Liver (tissue), 9 donors: ENCODE measurements around the gene USH1G. TPM values are rescaled to one million over a fixed set of nuclear protein-coding genes. Genes with fewer than 3 reads are reported as not detected.

Experiments
- DNase-seq: peaks from one replicate; pipeline ENCODE4 v3.0.0-alpha.2; 2017; ENCODE audit warnings: low spot score
- H3K27ac ChIP-seq, 2 donors: one replicate each; pipeline ENCODE4 v1.7.0; 2013; ENCODE audit warnings: inconsistent platforms in 2 of 2, low read length in 2 of 2, control low read depth in 1 of 2, low read depth in 1 of 2, mild to moderate bottlenecking in 1 of 2
- H3K27me3 ChIP-seq, 4 donors: one replicate each; pipeline versions ENCODE4 v1.6.1 to v1.7.0; 2013; ENCODE audit warnings: low read length in 3 of 4, inconsistent platforms in 1 of 4, mild to moderate bottlenecking in 1 of 4, moderate library complexity in 1 of 4; ENCODE audit not compliant: control insufficient read depth in 4 of 4, insufficient read depth in 4 of 4
- H3K36me3 ChIP-seq, 4 donors: one replicate each; pipeline versions ENCODE4 v1.6.1 to v1.7.0; 2013; ENCODE audit warnings: low read length in 3 of 4, mild to moderate bottlenecking in 3 of 4, low read depth in 1 of 4, moderate library complexity in 1 of 4; ENCODE audit not compliant: control insufficient read depth in 4 of 4, insufficient read depth in 3 of 4
- H3K4me1 ChIP-seq, 4 donors: one replicate each; pipeline versions ENCODE4 v1.6.1 to v1.7.0; 2013; ENCODE audit warnings: low read length in 3 of 4, mild to moderate bottlenecking in 3 of 4, moderate library complexity in 1 of 4; ENCODE audit not compliant: control insufficient read depth in 4 of 4, insufficient read depth in 4 of 4
- H3K4me3 ChIP-seq, 3 donors: one replicate each; pipeline versions ENCODE4 v1.6.1 to v1.7.0; 2013; ENCODE audit warnings: low read length in 3 of 3, control low read depth in 1 of 3, low read depth in 1 of 3, mild to moderate bottlenecking in 1 of 3
- H3K9ac ChIP-seq, 2 donors: one replicate each; pipeline ENCODE4 v1.7.0; 2013; ENCODE audit warnings: low read length in 2 of 2, mild to moderate bottlenecking in 2 of 2, moderate library complexity in 2 of 2, control low read depth in 1 of 2, low read depth in 1 of 2
- H3K9me3 ChIP-seq, 4 donors: one replicate each; pipeline versions ENCODE4 v1.6.1 to v1.7.0; 2013; ENCODE audit warnings: low read length in 3 of 4; ENCODE audit not compliant: control insufficient read depth in 4 of 4
- EGR1 ChIP-seq, 2 donors: IDR thresholded peaks; 2 replicates each; pipeline ENCODE4 v1.6.1; 2016 to 2018; ENCODE audit warnings: antibody characterized with exemption in 2 of 2, low read depth in 2 of 2
- FOXA1 ChIP-seq: IDR thresholded peaks from 2 replicates; pipeline ENCODE4 v1.6.1; 2016; ENCODE audit warnings: antibody characterized with exemption
- FOXA2 ChIP-seq: IDR thresholded peaks from 2 replicates; pipeline ENCODE4 v1.6.1; 2016; ENCODE audit warnings: antibody characterized with exemption
- GABPA ChIP-seq, 2 donors: IDR thresholded peaks in 1 of 2; conservative IDR thresholded peaks in 1 of 2; 2 replicates each; pipeline ENCODE4 v1.6.1; 2016; ENCODE audit warnings: antibody characterized with exemption in 2 of 2, mild to moderate bottlenecking in 1 of 2, moderate library complexity in 1 of 2
- HNF4A ChIP-seq, 2 donors: conservative IDR thresholded peaks; 2 replicates each; pipeline ENCODE4 v1.6.1; 2016; ENCODE audit warnings: antibody characterized with exemption in 2 of 2, mild to moderate bottlenecking in 2 of 2
- HNF4G ChIP-seq: IDR thresholded peaks from 2 replicates; pipeline ENCODE4 v1.6.1; 2016; ENCODE audit warnings: antibody characterized with exemption
- JUND ChIP-seq, 2 donors: IDR thresholded peaks; 2 replicates each; pipeline ENCODE4 v1.6.1; 2016; ENCODE audit warnings: antibody characterized with exemption in 2 of 2
- NR2F2 ChIP-seq: IDR thresholded peaks from 2 replicates; pipeline ENCODE4 v1.6.1; 2016; ENCODE audit warnings: antibody characterized with exemption
- RAD21 ChIP-seq, 2 donors: IDR thresholded peaks; 2 replicates each; pipeline ENCODE4 v1.6.1; 2016; ENCODE audit warnings: antibody characterized with exemption in 2 of 2, mild to moderate bottlenecking in 2 of 2
- RXRA ChIP-seq, 2 donors: IDR thresholded peaks; 2 replicates each; pipeline ENCODE4 v1.6.1; 2017 to 2018; ENCODE audit warnings: antibody characterized with exemption in 2 of 2, mild to moderate bottlenecking in 1 of 2
- SP1 ChIP-seq: IDR thresholded peaks from 2 replicates; pipeline ENCODE4 v1.6.1; 2018; ENCODE audit warnings: antibody characterized with exemption, mild to moderate bottlenecking
- TAF1 ChIP-seq: conservative IDR thresholded peaks from 2 replicates; pipeline ENCODE4 v1.6.1; 2016; ENCODE audit warnings: antibody characterized with exemption, mild to moderate bottlenecking
- YY1 ChIP-seq: IDR thresholded peaks from 2 replicates; pipeline ENCODE4 v1.6.1; 2016; ENCODE audit warnings: antibody characterized with exemption, mild to moderate bottlenecking
- WGBS: extraction: QIAGEN DNeasy Blood & Tissue Kit; methylation state at CpG from one replicate; pipeline ENCODE4 v1.1.7; 2013; 5-methylcytosine and 5-hydroxymethylcytosine counted together
- polyA plus RNA-seq, 2 donors: library from polyadenylated mRNA; stranded (reverse) in 1 of 2; unstranded in 1 of 2; fragments of 200-250 nt in 1 of 2; fragments of >200 nt in 1 of 2; fragmentation: Nextera tagmentation in 1 of 2; extraction: Ambion mirVana in 1 of 2; gene quantifications; one replicate each; pipeline versions ENCODE4 v1.2.1 to v1.2.3, GENCODE V29; 2013 to 2015
- total RNA-seq, 2 donors: library from RNA; depleted of rRNA; stranded (reverse); fragments of >200 nt; gene quantifications; one replicate each; pipeline ENCODE4 v1.2.3, GENCODE V29; 2014
- TF ChIP-seq, protein P1 (sequence below): IDR thresholded peaks from 2 replicates; pipeline ENCODE4 v1.6.1; 2016; ENCODE audit warnings: antibody characterized with exemption
- TF ChIP-seq, protein P2 (sequence below): IDR thresholded peaks from 2 replicates; pipeline ENCODE4 v1.6.1; 2016; ENCODE audit warnings: antibody characterized with exemption
- TF ChIP-seq, protein P3 (sequence below): IDR thresholded peaks from 2 replicates; pipeline ENCODE4 v1.6.1; 2016; ENCODE audit warnings: antibody characterized with exemption
- TF ChIP-seq, protein P4 (sequence below): IDR thresholded peaks from 2 replicates; pipeline ENCODE4 v1.6.1; 2016; ENCODE audit warnings: antibody characterized with exemption, mild to moderate bottlenecking
- TF ChIP-seq, protein P5 (sequence below): fragments of 150-350 bp; IDR thresholded peaks from 2 replicates; pipeline ENCODE4 v1.5.1; 2017; ENCODE audit warnings: improper control_type of control experiment, low read depth, low read length; ENCODE audit not compliant: missing input control
- donor health status: healthy.
- donor health status: healthy.
- donor health status: healthy.
- donor health status: healthy.
- donor health status: healthy.

The USH1G gene
- total and polyA plus RNA-seq, 4 donors: under 0.01 TPM; not detected in 3

DNA sequence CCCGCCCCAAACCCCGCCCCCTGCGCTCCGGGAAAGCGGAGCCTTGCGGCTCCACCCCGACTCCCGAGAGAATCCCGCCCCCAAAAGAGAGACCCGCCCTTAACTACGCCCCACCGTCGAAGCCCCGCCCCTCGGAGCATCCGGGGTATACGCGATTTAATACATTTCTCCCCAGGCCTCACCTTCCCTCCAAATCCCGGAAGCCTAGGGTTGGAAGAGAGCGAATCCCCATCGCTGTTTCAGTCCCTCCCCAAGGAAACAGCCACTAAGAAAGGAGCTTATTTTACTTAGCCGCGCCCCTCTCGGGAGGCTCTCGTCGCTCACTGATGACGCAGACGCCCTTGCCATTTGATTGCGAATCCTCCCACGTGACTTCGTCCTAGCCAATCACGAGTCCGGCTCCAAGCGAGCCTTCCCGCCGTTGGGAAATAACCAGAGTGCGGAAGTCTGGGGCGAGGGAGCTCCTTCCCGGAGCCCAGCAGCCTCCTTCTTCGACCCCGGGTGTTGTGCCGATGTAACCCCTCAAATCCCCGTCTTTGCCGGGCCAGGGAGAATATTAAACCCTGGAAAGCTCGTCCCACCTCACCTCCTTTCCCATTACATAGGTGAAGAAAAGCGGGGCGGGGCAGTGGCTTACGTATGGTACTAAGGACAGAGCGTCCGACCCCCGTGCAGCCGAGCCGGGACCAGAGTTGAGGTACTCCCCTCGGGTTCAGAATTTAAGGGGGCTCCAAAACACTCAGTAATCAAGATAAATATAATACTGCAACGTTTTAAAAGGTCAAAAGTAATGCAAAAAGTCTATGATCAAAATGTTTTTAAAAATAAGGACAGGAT, 49.8 kb downstream of the USH1G start:
- Histone ChIP-seq H3K36me3 (no peaks in the 10 kb centered on the region), H3K27ac (peak overlapping the region; percentile 79 to 83), H3K9me3 (no peaks in the 10 kb centered on the region), H3K4me1 (peaks cover 9 to 20% (median 14%) of the 10 kb centered on the region in 4 donors), H3K27me3 (no peaks in the 10 kb centered on the region), H3K9ac (peak overlapping the region; percentile 73 to 85), H3K4me3 (peak overlapping the region; percentile 69 to 86 (median 84))
- under 1% methylated on average over 55 of the region's 55 CpGs for WGBS
- peak; percentile 100 for TF ChIP-seq SP1
- TF ChIP-seq RAD21 (IDR thresholded peaks at IDR 0.05): no peak
- TF ChIP-seq TAF1: no peak
- peak; percentile 56 for TF ChIP-seq FOXA2
- peak in 1 of 2 donors; percentile 36 for TF ChIP-seq JUND (IDR thresholded peaks at IDR 0.05)
- TF ChIP-seq, protein P1, sequence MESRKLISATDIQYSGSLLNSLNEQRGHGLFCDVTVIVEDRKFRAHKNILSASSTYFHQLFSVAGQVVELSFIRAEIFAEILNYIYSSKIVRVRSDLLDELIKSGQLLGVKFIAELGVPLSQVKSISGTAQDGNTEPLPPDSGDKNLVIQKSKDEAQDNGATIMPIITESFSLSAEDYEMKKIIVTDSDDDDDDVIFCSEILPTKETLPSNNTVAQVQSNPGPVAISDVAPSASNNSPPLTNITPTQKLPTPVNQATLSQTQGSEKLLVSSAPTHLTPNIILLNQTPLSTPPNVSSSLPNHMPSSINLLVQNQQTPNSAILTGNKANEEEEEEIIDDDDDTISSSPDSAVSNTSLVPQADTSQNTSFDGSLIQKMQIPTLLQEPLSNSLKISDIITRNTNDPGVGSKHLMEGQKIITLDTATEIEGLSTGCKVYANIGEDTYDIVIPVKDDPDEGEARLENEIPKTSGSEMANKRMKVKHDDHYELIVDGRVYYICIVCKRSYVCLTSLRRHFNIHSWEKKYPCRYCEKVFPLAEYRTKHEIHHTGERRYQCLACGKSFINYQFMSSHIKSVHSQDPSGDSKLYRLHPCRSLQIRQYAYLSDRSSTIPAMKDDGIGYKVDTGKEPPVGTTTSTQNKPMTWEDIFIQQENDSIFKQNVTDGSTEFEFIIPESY: peak; percentile 97
- TF ChIP-seq, protein P2, sequence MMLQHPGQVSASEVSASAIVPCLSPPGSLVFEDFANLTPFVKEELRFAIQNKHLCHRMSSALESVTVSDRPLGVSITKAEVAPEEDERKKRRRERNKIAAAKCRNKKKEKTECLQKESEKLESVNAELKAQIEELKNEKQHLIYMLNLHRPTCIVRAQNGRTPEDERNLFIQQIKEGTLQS: peak; percentile 88
- TF ChIP-seq EGR1 (IDR thresholded peaks at IDR 0.05; ENCODE audit: low read depth in 2 of 2): peak in 1 of 2 donors; percentile 52
- peak in 1 of 2 donors; percentile 81 for TF ChIP-seq GABPA (IDR thresholded peaks at IDR 0.05 in 1 of 2, conservative IDR thresholded peaks at IDR 0.05 in 1 of 2)
- TF ChIP-seq, protein P3, sequence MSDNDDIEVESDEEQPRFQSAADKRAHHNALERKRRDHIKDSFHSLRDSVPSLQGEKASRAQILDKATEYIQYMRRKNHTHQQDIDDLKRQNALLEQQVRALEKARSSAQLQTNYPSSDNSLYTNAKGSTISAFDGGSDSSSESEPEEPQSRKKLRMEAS: no peak
- TF ChIP-seq RXRA (IDR thresholded peaks at IDR 0.05): peak; percentile 59 to 73
- TF ChIP-seq HNF4A (conservative IDR thresholded peaks at IDR 0.05): peak; percentile 35 to 42
- TF ChIP-seq, protein P4, sequence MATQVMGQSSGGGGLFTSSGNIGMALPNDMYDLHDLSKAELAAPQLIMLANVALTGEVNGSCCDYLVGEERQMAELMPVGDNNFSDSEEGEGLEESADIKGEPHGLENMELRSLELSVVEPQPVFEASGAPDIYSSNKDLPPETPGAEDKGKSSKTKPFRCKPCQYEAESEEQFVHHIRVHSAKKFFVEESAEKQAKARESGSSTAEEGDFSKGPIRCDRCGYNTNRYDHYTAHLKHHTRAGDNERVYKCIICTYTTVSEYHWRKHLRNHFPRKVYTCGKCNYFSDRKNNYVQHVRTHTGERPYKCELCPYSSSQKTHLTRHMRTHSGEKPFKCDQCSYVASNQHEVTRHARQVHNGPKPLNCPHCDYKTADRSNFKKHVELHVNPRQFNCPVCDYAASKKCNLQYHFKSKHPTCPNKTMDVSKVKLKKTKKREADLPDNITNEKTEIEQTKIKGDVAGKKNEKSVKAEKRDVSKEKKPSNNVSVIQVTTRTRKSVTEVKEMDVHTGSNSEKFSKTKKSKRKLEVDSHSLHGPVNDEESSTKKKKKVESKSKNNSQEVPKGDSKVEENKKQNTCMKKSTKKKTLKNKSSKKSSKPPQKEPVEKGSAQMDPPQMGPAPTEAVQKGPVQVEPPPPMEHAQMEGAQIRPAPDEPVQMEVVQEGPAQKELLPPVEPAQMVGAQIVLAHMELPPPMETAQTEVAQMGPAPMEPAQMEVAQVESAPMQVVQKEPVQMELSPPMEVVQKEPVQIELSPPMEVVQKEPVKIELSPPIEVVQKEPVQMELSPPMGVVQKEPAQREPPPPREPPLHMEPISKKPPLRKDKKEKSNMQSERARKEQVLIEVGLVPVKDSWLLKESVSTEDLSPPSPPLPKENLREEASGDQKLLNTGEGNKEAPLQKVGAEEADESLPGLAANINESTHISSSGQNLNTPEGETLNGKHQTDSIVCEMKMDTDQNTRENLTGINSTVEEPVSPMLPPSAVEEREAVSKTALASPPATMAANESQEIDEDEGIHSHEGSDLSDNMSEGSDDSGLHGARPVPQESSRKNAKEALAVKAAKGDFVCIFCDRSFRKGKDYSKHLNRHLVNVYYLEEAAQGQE: peak; percentile 5
- TF ChIP-seq FOXA1: peak; percentile 7
- TF ChIP-seq NR2F2: peak; percentile 65
- TF ChIP-seq HNF4G: peak; percentile 25
- TF ChIP-seq YY1: peak; percentile 85
- TF ChIP-seq, protein P5, sequence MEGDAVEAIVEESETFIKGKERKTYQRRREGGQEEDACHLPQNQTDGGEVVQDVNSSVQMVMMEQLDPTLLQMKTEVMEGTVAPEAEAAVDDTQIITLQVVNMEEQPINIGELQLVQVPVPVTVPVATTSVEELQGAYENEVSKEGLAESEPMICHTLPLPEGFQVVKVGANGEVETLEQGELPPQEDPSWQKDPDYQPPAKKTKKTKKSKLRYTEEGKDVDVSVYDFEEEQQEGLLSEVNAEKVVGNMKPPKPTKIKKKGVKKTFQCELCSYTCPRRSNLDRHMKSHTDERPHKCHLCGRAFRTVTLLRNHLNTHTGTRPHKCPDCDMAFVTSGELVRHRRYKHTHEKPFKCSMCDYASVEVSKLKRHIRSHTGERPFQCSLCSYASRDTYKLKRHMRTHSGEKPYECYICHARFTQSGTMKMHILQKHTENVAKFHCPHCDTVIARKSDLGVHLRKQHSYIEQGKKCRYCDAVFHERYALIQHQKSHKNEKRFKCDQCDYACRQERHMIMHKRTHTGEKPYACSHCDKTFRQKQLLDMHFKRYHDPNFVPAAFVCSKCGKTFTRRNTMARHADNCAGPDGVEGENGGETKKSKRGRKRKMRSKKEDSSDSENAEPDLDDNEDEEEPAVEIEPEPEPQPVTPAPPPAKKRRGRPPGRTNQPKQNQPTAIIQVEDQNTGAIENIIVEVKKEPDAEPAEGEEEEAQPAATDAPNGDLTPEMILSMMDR: no peak
- DNase-seq: peak; percentile 100
